ENCODE results near the gene GOLGA6L10. TPM values are rescaled to one million over a fixed set of nuclear protein-coding genes. Genes with fewer than 3 reads are reported as not detected.
"Not testable (repeated sequence)": the region's sequence is repeated elsewhere in the genome, so short reads cannot be mapped to it uniquely, and the experiment has no call there.

Gene GOLGA6L10
- total and polyA plus RNA-seq, 9 of the 15 experiments (the other 6 are each of a cell fraction or from before 2014, with no cell fraction given) = 0.32 to 7.1 (median 2.0) TPM

GRCh38 chr15:82397817-82398216 lies 48.5 kb upstream of the GOLGA6L10 start:
- WGBS (ENCODE audit: insufficient coverage, low coverage, missing lambda C conversion rate) = 19% methylated on average over 3 of the region's 3 CpGs
- CTCF ChIA-PET (ENCODE audit: low intra/inter-chr PET ratio) = no interaction called here
- no peak overlapping the region for H3K4me3 ChIP-seq
- no peaks in the 10 kb centered on the region for H3K9me1 ChIP-seq (ENCODE audit: control insufficient read depth, insufficient read depth, low read length)
- FAIRE-seq (no peak), DNase-seq (ENCODE audit: extremely low read depth in 1 of 4, low spot score in 3 of 4) (no peak), ATAC-seq (peak; percentile 25)
- intact Hi-C loops (cut with micrococcal nuclease) = no loop called here
- no peak overlapping the region for H2AFZ ChIP-seq (ENCODE audit: low read depth, low read length)
- H3K4me1 ChIP-seq (replicated peaks in 1 of 2; ENCODE audit: control insufficient read depth in 2 of 2, insufficient read depth in 2 of 2, low read length in 2 of 2) = peaks cover 0 to 5% of the 10 kb centered on the region in 2 experiments
- H3K36me3 ChIP-seq (ENCODE audit: control insufficient read depth, insufficient read depth, low read length) = no peaks in the 10 kb centered on the region
- H3K4me2 ChIP-seq (ENCODE audit: insufficient read depth, low read length) = no peak overlapping the region
- BruUV-seq (replicated peaks) = no TSS peak
- H3K9me3 ChIP-seq (replicated peaks; ENCODE audit: control insufficient read depth, insufficient read depth, low read depth, low read length) = no peaks in the 10 kb centered on the region
- H3K27me3 ChIP-seq (ENCODE audit: control insufficient read depth in 2 of 2, insufficient read depth in 2 of 2, low read length in 2 of 2) = no peaks in the 10 kb centered on the region
- H3K27ac ChIP-seq (ENCODE audit: extremely low read depth, low read depth, low read length) = no peak overlapping the region
- POLR2A ChIA-PET = no interaction called here
- H3K79me2 ChIP-seq (ENCODE audit: control insufficient read depth, insufficient read depth, low read length) = peaks cover 47% of the 10 kb centered on the region
- H3K9ac ChIP-seq (ENCODE audit: insufficient read depth in 1 of 2, low read depth in 2 of 2, low read length in 2 of 2) = no peak overlapping the region
- in situ Hi-C loops (cut with MboI) = loop anchor here (25.0 kb wide), 1 partner anchor 1939 kb away; no protein-coding TSS in a partner anchor
- H4K20me1 ChIP-seq (replicated peaks; ENCODE audit: control insufficient read depth, insufficient read depth, low read length) = no peaks in the 10 kb centered on the region
- no peak for TF ChIP-seq MTF1 (CRISPR knock-in tag; IDR thresholded peaks at IDR 0.05; ENCODE audit: borderline replicate concordance)
- TF ChIP-seq NR2C2 (CRISPR knock-in tag; IDR thresholded peaks at IDR 0.05) = no peak
- TF ChIP-seq NR2C2 (tag; IDR thresholded peaks at IDR 0.05) = peak; percentile 16; the same call in 1 of the 2 replicates
- TF ChIP-seq RBFOX2 (IDR thresholded peaks at IDR 0.05; ENCODE audit: low read depth, low read length) = no peak
- TF ChIP-seq IRF2 (CRISPR knock-in tag; IDR thresholded peaks at IDR 0.05) = no peak

GRCh38 chr15:82395788-82396187 lies 46.5 kb upstream of the GOLGA6L10 start:
- WGBS (ENCODE audit: insufficient coverage, low coverage, missing lambda C conversion rate) = 45% methylated on average over 1 of the region's 4 CpGs
- FAIRE-seq; H4K20me1 ChIP-seq (replicated peaks; ENCODE audit: control insufficient read depth, insufficient read depth, low read length); H3K9ac ChIP-seq (ENCODE audit: insufficient read depth in 1 of 2, low read depth in 2 of 2, low read length in 2 of 2); DNase-seq (ENCODE audit: extremely low read depth in 1 of 4, low spot score in 3 of 4); CTCF ChIA-PET (ENCODE audit: low intra/inter-chr PET ratio); ATAC-seq; H3K4me3 ChIP-seq; H3K4me1 ChIP-seq (replicated peaks in 1 of 2; ENCODE audit: control insufficient read depth in 2 of 2, insufficient read depth in 2 of 2, low read length in 2 of 2); H2AFZ ChIP-seq (ENCODE audit: low read depth, low read length); H3K27ac ChIP-seq (ENCODE audit: extremely low read depth, low read depth, low read length); H3K9me1 ChIP-seq (ENCODE audit: control insufficient read depth, insufficient read depth, low read length); H3K4me2 ChIP-seq (ENCODE audit: insufficient read depth, low read length); H3K27me3 ChIP-seq (ENCODE audit: control insufficient read depth in 2 of 2, insufficient read depth in 2 of 2, low read length in 2 of 2); intact Hi-C loops (cut with micrococcal nuclease); POLR2A ChIA-PET; H3K9me3 ChIP-seq (replicated peaks; ENCODE audit: control insufficient read depth, insufficient read depth, low read depth, low read length); BruUV-seq (replicated peaks); H3K36me3 ChIP-seq (ENCODE audit: control insufficient read depth, insufficient read depth, low read length): not testable (repeated sequence)
- peaks cover 57% of the 10 kb centered on the region for H3K79me2 ChIP-seq (ENCODE audit: control insufficient read depth, insufficient read depth, low read length)
- in situ Hi-C loops (cut with MboI) = loop anchor here (25.0 kb wide), 1 partner anchor 1942 kb away; no protein-coding TSS in a partner anchor

Measured in K562 (cell line).